Adrenal gland (tissue), 5 donors: ENCODE measurements around the gene C13orf42.
"Not testable (repeated sequence)": the region's sequence is repeated elsewhere in the genome, so short reads cannot be mapped to it uniquely, and the experiment has no call there.

Experiments
- POLR2A ChIP-seq, 2 donors: fragments of 450-650 bp; IDR thresholded peaks; one replicate each; pipeline ENCODE4 v1.6.1; 2017; ENCODE audit warnings: antibody characterized with exemption in 2 of 2, mild to moderate bottlenecking in 2 of 2, moderate library complexity in 1 of 2
- TF ChIP-seq, protein P1 (sequence below), 6 experiments: fragments of 450-650 bp in 4 of 6; fragments of 200-600 bp in 2 of 6; sonication (generic) in 1 of 6; IDR thresholded peaks; 1 replicate in 5 of 6; 2 replicates in 1 of 6; pipeline versions ENCODE4 v1.5.1 to v1.8.0; 2016 to 2021; ENCODE audit warnings: antibody characterized with exemption in 6 of 6, mild to moderate bottlenecking in 2 of 6, moderate library complexity in 1 of 6
- donor health status: DM: no; HTN: no; CAD: no.

DNA sequence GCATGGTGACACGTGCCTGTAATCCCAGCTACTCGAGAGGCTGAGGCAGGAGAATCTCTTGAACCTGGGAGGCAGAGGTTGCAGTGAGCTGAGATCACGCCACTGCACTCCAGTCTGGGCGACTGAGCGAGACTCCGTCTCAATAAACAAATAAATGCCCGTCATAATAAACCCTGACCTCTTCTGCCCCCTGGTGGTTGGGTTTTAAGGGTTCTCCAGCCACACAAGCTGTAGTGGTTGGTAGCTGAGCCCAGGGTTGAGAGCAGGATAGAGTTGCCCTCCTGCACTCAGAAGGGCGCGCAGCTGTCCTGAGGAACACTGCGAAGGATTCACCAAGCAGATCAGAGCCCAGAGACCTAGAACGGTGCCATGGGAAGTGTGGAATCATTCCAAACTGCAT is 9.8 kb upstream of the C13orf42 start:
- TF ChIP-seq, protein P1, sequence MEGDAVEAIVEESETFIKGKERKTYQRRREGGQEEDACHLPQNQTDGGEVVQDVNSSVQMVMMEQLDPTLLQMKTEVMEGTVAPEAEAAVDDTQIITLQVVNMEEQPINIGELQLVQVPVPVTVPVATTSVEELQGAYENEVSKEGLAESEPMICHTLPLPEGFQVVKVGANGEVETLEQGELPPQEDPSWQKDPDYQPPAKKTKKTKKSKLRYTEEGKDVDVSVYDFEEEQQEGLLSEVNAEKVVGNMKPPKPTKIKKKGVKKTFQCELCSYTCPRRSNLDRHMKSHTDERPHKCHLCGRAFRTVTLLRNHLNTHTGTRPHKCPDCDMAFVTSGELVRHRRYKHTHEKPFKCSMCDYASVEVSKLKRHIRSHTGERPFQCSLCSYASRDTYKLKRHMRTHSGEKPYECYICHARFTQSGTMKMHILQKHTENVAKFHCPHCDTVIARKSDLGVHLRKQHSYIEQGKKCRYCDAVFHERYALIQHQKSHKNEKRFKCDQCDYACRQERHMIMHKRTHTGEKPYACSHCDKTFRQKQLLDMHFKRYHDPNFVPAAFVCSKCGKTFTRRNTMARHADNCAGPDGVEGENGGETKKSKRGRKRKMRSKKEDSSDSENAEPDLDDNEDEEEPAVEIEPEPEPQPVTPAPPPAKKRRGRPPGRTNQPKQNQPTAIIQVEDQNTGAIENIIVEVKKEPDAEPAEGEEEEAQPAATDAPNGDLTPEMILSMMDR (IDR thresholded peaks at IDR 0.05), result peak in 1 of 6 experiments; percentile 18
- not testable (repeated sequence) for TF ChIP-seq POLR2A (IDR thresholded peaks at IDR 0.05)
